Mucosa of descending colon (tissue), 3 donors: ENCODE results near the gene MAGEF1. TPM values are rescaled to one million over a fixed set of nuclear protein-coding genes. Genes with fewer than 3 reads are reported as not detected.
A peak's percentile ranks its signal among the peaks of the same experiment; 100 is the strongest.

ENCODE experiments used
- ATAC-seq: fragments of 200-7000 bp; cut with Tn5 transposase; one replicate; pipeline ENCODE4 v1.9.1; 2020; ENCODE audit warnings: mild to moderate bottlenecking, moderate library complexity
- DNase-seq, 3 donors: peaks; one replicate each; pipeline ENCODE4 v3.0.0-alpha.2; 2020
- H3K36me3 ChIP-seq: fragments of 200-600 bp; one replicate; pipeline ENCODE4 v1.8.0; 2021; ENCODE audit warnings: low read depth, mild to moderate bottlenecking
- H3K4me1 ChIP-seq: fragments of 200-600 bp; one replicate; pipeline ENCODE4 v1.8.0; 2021; ENCODE audit warnings: low read depth, mild to moderate bottlenecking
- H3K4me3 ChIP-seq: fragments of 200-600 bp; one replicate; pipeline ENCODE4 v1.8.0; 2021; ENCODE audit warnings: mild to moderate bottlenecking
- H3K9me3 ChIP-seq: fragments of 200-600 bp; one replicate; pipeline ENCODE4 v1.8.0; 2021; ENCODE audit warnings: mild to moderate bottlenecking
- intact Hi-C, 2 donors: fragments of 100-400 bp; cut with DNase I in 1 of 2; cut with micrococcal nuclease in 1 of 2; formaldehyde crosslinking; loops; one replicate each; pipeline versions ENCODE4 v1.11.0 to v1.11.1; 2022; cut with DNase I, micrococcal nuclease
- total RNA-seq, 3 donors: library from RNA; stranded (reverse); fragmentation: NEBNext Ultra II Directional in 2 of 3; extraction: Animal tissue kit (Norgen Biotek cat#: 25700) in 2 of 3; gene quantifications; one replicate each; pipeline versions ENCODE4 v1.2.1 to v1.2.4, GENCODE V29; 2021 to 2023
- TF ChIP-seq, protein P1 (sequence below): fragments of 200-600 bp; IDR thresholded peaks from one replicate; pipeline ENCODE4 v1.8.0; 2022; ENCODE audit warnings: antibody characterized with exemption, mild to moderate bottlenecking
- donor health status: DM: no; HTN: no; CAD: no; lungs with moderate emphysema.
- donor health status: DM: no; HTN: no; CAD: no.
- donor health status: DM: no; HTN: yes; CAD: no.

The MAGEF1 gene
- total RNA-seq, 3 donors from 2014 or later = 17.3 to 30.2 (median 24.4) TPM

DNA sequence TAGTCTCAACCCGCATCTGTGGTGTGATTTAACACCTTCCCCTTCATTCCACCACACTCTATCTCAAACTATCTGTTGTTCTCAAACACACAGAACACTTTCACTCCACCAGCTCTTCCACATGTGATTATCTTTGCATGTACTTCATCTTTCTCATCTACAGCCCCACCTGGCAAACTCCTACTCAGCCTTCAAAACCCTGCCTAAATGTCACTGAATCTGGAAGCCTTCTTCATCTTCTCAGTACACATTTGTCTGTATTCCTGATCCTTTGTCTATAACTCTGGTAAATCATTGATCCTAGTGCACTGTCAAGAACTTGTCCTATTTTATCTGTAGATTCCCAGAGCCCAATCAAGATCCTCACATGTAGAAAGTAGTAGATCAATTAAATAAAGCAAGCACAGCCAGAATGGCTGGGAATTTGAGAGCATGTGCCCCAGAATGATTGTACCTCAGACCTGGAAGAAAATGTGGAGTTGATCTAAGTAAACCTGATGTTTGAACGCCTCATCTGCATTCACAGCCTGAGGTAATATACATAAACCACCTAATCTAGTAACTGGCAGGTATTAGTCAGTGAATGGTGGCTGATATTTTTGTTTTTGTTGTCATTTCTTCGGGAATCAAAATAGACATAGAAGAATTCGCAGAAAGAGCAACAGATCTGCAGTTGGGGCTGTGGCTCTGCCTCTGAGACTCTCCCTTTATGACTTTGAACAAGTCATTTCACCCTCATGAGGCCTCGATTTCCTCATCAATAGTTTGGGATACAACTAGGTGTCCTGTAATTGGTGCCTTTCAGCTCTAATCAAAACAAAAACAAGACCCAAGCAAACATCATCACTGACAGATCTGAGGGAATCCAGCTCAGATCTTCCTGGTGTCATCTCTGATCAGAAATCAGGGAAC lies 28.0 kb upstream of the MAGEF1 start:
- Histone ChIP-seq H3K36me3 (no peaks in the 10 kb centered on the region), H3K4me3 (no peak overlapping the region), H3K4me1 (no peaks in the 10 kb centered on the region), H3K9me3 (no peaks in the 10 kb centered on the region)
- DNase-seq (no peak), ATAC-seq (no peak)
- intact Hi-C loops = no loop called here
- TF ChIP-seq, protein P1, sequence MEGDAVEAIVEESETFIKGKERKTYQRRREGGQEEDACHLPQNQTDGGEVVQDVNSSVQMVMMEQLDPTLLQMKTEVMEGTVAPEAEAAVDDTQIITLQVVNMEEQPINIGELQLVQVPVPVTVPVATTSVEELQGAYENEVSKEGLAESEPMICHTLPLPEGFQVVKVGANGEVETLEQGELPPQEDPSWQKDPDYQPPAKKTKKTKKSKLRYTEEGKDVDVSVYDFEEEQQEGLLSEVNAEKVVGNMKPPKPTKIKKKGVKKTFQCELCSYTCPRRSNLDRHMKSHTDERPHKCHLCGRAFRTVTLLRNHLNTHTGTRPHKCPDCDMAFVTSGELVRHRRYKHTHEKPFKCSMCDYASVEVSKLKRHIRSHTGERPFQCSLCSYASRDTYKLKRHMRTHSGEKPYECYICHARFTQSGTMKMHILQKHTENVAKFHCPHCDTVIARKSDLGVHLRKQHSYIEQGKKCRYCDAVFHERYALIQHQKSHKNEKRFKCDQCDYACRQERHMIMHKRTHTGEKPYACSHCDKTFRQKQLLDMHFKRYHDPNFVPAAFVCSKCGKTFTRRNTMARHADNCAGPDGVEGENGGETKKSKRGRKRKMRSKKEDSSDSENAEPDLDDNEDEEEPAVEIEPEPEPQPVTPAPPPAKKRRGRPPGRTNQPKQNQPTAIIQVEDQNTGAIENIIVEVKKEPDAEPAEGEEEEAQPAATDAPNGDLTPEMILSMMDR = no peak

DNA sequence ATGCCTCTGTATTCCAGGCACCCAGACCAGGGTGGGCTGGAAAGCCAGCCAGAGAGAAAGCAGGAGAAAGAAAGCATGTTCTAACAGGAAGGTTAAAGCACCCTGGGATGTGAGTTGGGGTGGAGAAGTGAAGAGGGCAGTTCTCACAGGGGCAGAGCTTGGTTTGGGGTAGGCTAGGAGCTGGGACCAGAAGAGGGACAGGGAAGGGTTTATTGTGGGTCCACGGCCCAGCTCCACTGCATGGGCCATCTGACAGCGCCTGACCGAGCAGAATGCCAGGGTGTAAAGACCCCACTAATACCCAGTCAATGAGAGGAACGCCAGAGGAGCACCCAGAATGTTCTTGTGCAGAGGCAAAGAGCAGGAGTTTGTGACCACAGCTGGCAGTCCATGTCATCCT lies 27.1 kb upstream of the MAGEF1 start:
- Histone ChIP-seq H3K4me3 (no peak overlapping the region), H3K4me1 (no peaks in the 10 kb centered on the region), H3K9me3 (no peaks in the 10 kb centered on the region), H3K36me3 (no peaks in the 10 kb centered on the region)
- no peak for ATAC-seq
- TF ChIP-seq, protein P1 = no peak
- no peak for DNase-seq
- intact Hi-C loops = no loop called here

DNA sequence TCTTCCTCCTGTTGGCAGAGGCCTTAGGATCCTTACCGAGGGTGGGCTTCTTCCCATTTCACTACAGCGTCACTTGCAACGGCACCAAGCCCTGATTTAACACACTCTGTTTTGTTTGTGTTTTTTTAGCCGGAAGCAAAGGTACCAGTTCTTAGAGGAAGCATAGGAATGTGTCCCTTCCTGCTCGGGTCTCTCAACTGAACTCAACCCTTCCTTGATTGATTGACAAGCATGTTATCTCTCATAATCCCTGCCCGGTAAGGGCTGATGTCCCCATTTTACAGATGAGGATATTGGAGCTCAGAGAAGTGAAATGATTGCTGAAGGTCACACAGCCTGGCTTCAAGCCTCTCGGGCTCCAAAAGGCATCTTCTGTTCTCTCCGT lies 26.6 kb upstream of the MAGEF1 start:
- Histone ChIP-seq H3K4me3 (no peak overlapping the region), H3K9me3 (no peaks in the 10 kb centered on the region), H3K4me1 (no peaks in the 10 kb centered on the region), H3K36me3 (no peaks in the 10 kb centered on the region)
- TF ChIP-seq, protein P1 = no peak
- DNase-seq = no peak
- intact Hi-C loops = no loop called here
- ATAC-seq = no peak

DNA sequence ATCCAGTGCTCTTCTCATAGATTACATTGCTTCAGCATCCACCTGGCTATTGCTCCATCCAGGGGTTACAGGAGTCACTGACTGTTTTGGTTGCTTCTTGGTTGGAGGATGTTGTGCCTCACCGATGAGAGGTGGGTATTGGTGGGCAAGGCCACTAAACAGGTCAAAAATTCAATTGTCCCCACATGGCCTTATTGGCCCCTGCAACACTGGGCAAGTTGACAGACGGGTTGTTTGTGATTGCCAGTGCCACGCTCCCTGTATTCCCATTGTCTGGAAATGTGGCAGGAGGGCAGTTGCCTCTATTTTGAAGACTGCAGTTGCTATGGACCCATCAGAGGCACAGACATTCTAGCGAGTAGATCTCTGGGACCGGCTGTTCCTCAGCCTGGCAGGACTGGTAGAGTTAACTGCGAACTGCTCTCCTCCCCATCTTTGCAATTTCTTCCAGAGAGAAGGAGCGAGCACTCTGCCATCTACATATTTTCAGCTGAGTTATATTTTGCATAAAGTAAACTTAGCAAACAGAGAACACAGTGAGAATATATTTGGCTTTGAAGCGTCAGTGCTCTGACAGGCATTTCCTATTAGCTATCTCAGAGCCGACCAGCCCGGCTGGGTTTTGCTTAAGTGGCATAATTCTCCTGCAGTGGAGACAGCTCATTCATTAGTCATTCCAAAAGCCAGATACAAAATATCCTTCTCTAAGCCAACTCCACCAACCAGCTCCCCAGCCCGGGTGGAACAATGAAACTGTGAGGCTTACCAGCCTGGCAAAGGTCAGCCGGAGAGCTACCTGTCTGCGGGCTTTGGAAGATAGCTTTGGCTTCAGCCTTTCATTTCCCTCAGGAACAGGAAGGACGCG lies 26.0 kb upstream of the MAGEF1 start:
- ATAC-seq = peak; percentile 27
- TF ChIP-seq, protein P1 = no peak
- intact Hi-C loops = no loop called here
- H3K36me3 ChIP-seq = no peaks in the 10 kb centered on the region
- no peaks in the 10 kb centered on the region for H3K9me3 ChIP-seq
- H3K4me1 ChIP-seq = no peaks in the 10 kb centered on the region
- no peak for DNase-seq
- H3K4me3 ChIP-seq = no peak overlapping the region

DNA sequence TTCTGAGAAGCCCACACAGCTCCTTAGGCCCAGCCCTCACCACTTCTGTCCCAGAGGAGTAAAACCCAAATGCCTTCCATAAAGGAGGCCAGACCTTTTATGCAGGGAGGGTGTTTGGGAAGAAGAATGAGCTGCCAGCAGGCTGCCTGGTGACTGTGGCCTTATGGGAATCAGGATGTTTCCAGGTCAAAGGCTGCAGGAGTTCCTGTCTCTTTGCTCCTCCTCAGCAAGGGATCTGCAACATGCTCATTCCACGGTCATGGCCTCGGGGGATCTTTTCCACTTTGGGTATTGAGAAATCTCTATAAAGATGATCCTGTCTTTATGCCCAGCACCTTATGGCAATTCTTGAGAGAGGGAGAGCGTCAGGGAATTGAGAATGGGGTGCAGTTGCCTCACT lies 25.2 kb upstream of the MAGEF1 start:
- Histone ChIP-seq H3K4me1 (no peaks in the 10 kb centered on the region), H3K4me3 (no peak overlapping the region), H3K36me3 (no peaks in the 10 kb centered on the region), H3K9me3 (no peaks in the 10 kb centered on the region)
- DNase-seq (no peak), ATAC-seq (no peak)
- intact Hi-C loops = no loop called here
- TF ChIP-seq, protein P1 = no peak
